Parathyroid adenoma (tissue), 2 donors: ENCODE data around the gene FAIM.
"Not testable (repeated sequence)": the region's sequence is repeated elsewhere in the genome, so short reads cannot be mapped to it uniquely, and the experiment has no call there.

Experiments
- H2AFZ ChIP-seq: fragments of 300-600 bp; sonication (generic); one replicate; pipeline ENCODE4 v1.7.0; 2017; ENCODE audit warnings: antibody characterized with exemption, mild to moderate bottlenecking
- H3K27ac ChIP-seq: fragments of 300-600 bp; sonication (generic); one replicate; pipeline ENCODE4 v1.7.0; 2017
- H3K27me3 ChIP-seq: fragments of 300-600 bp; sonication (generic); one replicate; pipeline ENCODE4 v1.7.0; 2017; ENCODE audit warnings: low read length; ENCODE audit not compliant: control insufficient read depth, insufficient read depth
- H3K36me3 ChIP-seq: fragments of 300-600 bp; sonication (generic); one replicate; pipeline ENCODE4 v1.7.0; 2017; ENCODE audit warnings: low read length; ENCODE audit not compliant: control insufficient read depth, insufficient read depth
- H3K4me1 ChIP-seq: fragments of 300-600 bp; sonication (generic); one replicate; pipeline ENCODE4 v1.7.0; 2017; ENCODE audit warnings: control low read depth
- H3K4me2 ChIP-seq: fragments of 300-600 bp; sonication (generic); one replicate; pipeline ENCODE4 v1.7.0; 2017; ENCODE audit warnings: low read length
- H3K4me3 ChIP-seq: fragments of 300-600 bp; sonication (generic); one replicate; pipeline ENCODE4 v1.7.0; 2017; ENCODE audit warnings: low read depth, low read length
- H3K79me2 ChIP-seq: fragments of 300-600 bp; sonication (generic); one replicate; pipeline ENCODE4 v1.7.0; 2017; ENCODE audit warnings: control low read depth
- H3K9ac ChIP-seq: fragments of 300-600 bp; sonication (generic); one replicate; pipeline ENCODE4 v1.7.0; 2017; ENCODE audit warnings: mild to moderate bottlenecking
- H3K9me3 ChIP-seq: fragments of 300-600 bp; sonication (generic); one replicate; pipeline ENCODE4 v1.7.0; 2017; ENCODE audit warnings: low read length; ENCODE audit not compliant: control insufficient read depth
- TF ChIP-seq, protein P1 (sequence below): fragments of 300-600 bp; sonication (generic); IDR thresholded peaks from one replicate; pipeline ENCODE4 v1.7.0; 2017; ENCODE audit warnings: antibody characterized with exemption, mild to moderate bottlenecking
- donor health status: primary hyperparathyroidism.

FAIM gene, protein sequence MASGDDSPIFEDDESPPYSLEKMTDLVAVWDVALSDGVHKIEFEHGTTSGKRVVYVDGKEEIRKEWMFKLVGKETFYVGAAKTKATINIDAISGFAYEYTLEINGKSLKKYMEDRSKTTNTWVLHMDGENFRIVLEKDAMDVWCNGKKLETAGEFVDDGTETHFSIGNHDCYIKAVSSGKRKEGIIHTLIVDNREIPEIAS

DNA sequence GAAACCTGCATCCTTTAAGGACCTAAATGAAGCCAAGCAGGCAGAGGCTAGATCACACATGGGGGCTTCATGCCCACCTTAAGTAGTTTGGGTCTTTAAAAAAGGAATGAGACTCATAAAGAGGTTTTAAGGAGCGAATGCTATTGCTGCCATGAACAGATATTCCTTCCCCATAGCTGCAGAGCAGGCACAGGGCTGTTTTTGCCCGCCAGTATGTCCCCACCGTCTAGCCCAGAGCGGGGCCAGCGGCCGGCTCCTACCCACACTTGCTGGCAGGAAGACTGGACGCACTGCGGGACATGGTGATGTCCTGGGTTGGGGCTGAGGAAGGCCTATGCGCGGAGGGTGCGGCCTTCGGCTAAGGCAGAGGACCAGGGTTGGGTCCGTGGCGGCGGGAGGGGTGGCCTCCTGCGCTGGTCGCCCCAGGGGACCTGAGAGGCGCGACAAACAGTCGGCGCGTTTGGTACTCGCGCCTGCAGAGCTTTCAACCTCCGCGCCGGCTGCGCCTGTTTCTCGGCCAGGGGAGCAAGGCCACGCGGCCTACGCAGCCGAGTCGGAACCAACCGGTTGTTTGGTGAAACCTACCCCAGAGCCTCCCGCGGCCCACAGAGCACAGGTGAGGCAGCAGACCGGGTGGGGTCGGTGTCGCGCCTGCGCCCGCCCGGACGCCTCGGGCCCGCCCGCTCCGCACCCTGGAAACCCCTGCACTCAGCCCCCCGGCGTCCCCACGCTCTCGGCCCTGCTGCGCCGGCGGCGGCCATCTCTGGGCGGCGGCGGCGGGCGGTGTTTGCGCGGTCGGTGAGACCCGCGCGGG, at the start of gene FAIM:
TSS of gene FAIM (plus strand) at position 450 of the 814 bp plus-strand sequence. CDS start 10,956 bp downstream, outside the sequence.
- Histone ChIP-seq H3K27me3 (no peaks in the 10 kb centered on the region), H3K36me3 (no peaks in the 10 kb centered on the region), H3K79me2 (peaks cover 9% of the 10 kb centered on the region), H3K4me3 (peak within 1 kb of the TSS; percentile 76), H2AFZ (peak within 1 kb of the TSS; percentile 98), H3K4me2 (peak within 1 kb of the TSS; percentile 70), H3K9me3 (no peaks in the 10 kb centered on the region), H3K27ac (peak within 1 kb of the TSS; percentile 97), H3K9ac (peak within 1 kb of the TSS; percentile 98), H3K4me1 (peaks cover 7% of the 10 kb centered on the region)
- TF ChIP-seq, protein P1, sequence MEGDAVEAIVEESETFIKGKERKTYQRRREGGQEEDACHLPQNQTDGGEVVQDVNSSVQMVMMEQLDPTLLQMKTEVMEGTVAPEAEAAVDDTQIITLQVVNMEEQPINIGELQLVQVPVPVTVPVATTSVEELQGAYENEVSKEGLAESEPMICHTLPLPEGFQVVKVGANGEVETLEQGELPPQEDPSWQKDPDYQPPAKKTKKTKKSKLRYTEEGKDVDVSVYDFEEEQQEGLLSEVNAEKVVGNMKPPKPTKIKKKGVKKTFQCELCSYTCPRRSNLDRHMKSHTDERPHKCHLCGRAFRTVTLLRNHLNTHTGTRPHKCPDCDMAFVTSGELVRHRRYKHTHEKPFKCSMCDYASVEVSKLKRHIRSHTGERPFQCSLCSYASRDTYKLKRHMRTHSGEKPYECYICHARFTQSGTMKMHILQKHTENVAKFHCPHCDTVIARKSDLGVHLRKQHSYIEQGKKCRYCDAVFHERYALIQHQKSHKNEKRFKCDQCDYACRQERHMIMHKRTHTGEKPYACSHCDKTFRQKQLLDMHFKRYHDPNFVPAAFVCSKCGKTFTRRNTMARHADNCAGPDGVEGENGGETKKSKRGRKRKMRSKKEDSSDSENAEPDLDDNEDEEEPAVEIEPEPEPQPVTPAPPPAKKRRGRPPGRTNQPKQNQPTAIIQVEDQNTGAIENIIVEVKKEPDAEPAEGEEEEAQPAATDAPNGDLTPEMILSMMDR, result no peak

DNA sequence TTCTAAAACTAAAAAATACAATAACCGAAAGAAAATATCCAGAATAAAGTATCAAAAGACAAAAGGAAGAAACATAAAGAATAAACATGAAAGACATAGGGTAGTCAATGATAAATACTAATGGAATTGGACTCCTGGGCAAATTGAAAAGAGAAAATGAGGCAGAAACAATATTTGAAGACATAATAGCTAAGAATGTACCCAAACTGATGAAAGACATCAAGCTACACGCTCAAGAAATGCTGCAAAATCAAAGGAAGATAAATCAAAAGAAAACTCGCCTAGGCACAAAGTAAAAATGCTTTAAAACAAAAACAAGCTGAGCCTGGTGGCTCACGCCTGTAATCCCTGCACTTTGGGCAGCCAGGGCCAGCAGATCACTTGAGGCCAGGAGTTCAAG, 49.4 kb upstream of the FAIM start:
- Histone ChIP-seq H3K36me3 (no peaks in the 10 kb centered on the region), H3K9me3 (no peaks in the 10 kb centered on the region), H3K4me2 (no peak overlapping the region), H3K27ac (no peak overlapping the region), H3K27me3 (no peaks in the 10 kb centered on the region), H3K79me2 (peaks cover 4% of the 10 kb centered on the region), H3K4me1 (no peaks in the 10 kb centered on the region), H3K4me3 (no peak overlapping the region), H3K9ac (no peak overlapping the region), H2AFZ (no peak overlapping the region)
- TF ChIP-seq, protein P1, result no peak

DNA sequence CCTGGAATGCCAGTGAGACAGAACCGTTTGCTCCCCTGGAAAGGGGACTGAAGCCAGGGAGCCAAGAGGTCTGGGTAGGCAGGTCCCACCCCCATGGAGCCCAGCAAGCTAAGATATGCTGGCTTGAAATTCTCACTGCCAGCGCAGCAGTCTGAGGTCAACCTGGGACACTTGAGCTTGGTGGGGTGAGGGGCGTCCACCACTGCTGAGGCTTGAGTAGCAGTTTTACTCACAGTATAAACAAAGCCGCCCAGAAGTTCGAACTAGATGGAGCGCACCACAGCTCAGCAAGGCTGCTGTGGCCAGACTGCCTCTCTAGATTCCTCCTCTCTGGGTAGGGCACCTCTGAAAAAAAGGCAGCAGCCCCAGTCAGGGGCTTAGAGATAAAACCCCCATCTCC, 48.1 kb upstream of the FAIM start:
- Histone ChIP-seq H3K4me3 (no peak overlapping the region), H3K36me3 (no peaks in the 10 kb centered on the region), H3K9me3 (no peaks in the 10 kb centered on the region), H3K27ac (no peak overlapping the region), H3K4me1 (no peaks in the 10 kb centered on the region), H3K9ac (no peak overlapping the region), H3K27me3 (no peaks in the 10 kb centered on the region), H3K4me2 (no peak overlapping the region), H3K79me2 (peaks cover 4% of the 10 kb centered on the region), H2AFZ (no peak overlapping the region)
- TF ChIP-seq, protein P1, result no peak

DNA sequence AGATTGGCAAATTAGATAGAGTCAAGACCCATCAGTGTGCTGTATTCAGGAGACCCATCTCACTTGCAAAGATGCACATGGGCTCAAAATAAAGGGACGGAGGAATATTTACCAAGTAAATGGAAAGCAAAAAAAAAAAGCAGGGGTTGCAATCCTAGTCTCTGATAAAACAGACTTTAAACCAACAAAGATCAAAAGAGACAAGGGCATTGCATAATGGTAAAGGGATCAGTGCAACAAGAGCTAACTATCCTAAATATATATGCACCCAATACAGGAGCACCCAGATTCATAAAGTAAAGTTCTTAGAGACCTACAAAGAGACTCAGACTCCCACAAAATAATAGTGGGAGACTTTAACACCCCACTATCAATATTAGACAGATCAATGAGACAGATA, 45.7 kb upstream of the FAIM start:
- not testable (repeated sequence) for H3K9me3 ChIP-seq, H3K79me2 ChIP-seq, H3K4me3 ChIP-seq, H3K36me3 ChIP-seq, H3K27me3 ChIP-seq, H2AFZ ChIP-seq, H3K4me2 ChIP-seq, H3K27ac ChIP-seq, H3K4me1 ChIP-seq, H3K9ac ChIP-seq

DNA sequence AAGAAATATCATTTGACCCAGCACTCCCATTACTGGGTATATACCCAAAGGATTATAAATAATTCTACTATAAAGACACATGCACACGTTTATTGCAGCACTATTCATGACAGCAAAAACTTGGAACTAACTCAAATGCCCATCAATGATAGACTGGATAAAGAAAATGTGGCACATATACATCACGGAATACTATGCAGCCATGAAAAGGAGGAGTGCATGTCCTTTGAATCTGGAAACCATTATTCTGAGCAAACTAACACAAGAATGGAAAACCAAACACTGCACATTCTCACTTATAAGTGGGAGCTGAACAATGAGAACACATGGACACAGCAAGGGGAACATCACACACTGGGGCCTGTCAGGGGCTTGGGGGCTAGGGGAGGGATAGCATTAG, 42.3 kb upstream of the FAIM start:
- not testable (repeated sequence) for H3K4me1 ChIP-seq, H3K27me3 ChIP-seq, H3K4me3 ChIP-seq, H3K4me2 ChIP-seq, H3K27ac ChIP-seq, H3K36me3 ChIP-seq, H2AFZ ChIP-seq, H3K9ac ChIP-seq, H3K79me2 ChIP-seq, H3K9me3 ChIP-seq
